Upper lobe of right lung (tissue), 1 donor: ENCODE results near the gene NRXN3. TPM values are rescaled to one million over a fixed set of nuclear protein-coding genes. Genes with fewer than 3 reads are reported as not detected.

Experiments used
- ATAC-seq: fragments of 200-7000 bp; cut with Tn5 transposase; one replicate; pipeline ENCODE4 v1.9.1; 2020; ENCODE audit warnings: mild to moderate bottlenecking, moderate library complexity
- DNase-seq: peaks from one replicate; pipeline ENCODE4 v3.0.0-alpha.2; 2020
- H3K27ac ChIP-seq: fragments of 200-600 bp; one replicate; pipeline ENCODE4 v1.8.0; 2022
- H3K27me3 ChIP-seq: fragments of 200-600 bp; one replicate; pipeline ENCODE4 v1.8.0; 2022; ENCODE audit warnings: mild to moderate bottlenecking
- H3K36me3 ChIP-seq: fragments of 200-600 bp; one replicate; pipeline ENCODE4 v1.8.0; 2022
- H3K4me1 ChIP-seq: fragments of 200-600 bp; one replicate; pipeline ENCODE4 v1.8.0; 2022
- H3K4me3 ChIP-seq: fragments of 200-600 bp; one replicate; pipeline ENCODE4 v1.8.0; 2022; ENCODE audit warnings: mild to moderate bottlenecking
- H3K9me3 ChIP-seq: fragments of 200-600 bp; one replicate; pipeline ENCODE4 v1.8.0; 2022
- CTCF ChIP-seq: fragments of 200-600 bp; IDR thresholded peaks from one replicate; pipeline ENCODE4 v1.8.0; 2022; ENCODE audit warnings: antibody characterized with exemption
- intact Hi-C: fragments of 100-400 bp; cut with DNase I; formaldehyde crosslinking; loops from one replicate; pipeline ENCODE4 v1.11.0; 2022
- total RNA-seq: library from RNA; stranded (reverse); fragmentation: NEBNext Ultra II Directional; extraction: Animal tissue kit (Norgen Biotek cat#: 25700); gene quantifications from one replicate; pipeline ENCODE4 v1.2.1, GENCODE V29; 2021
- donor health status: DM: no; HTN: yes; CAD: no; lungs with severe emphysema.

NRXN3 gene
- total RNA-seq, 1 donor from 2014 or later = 10.0 TPM

DNA sequence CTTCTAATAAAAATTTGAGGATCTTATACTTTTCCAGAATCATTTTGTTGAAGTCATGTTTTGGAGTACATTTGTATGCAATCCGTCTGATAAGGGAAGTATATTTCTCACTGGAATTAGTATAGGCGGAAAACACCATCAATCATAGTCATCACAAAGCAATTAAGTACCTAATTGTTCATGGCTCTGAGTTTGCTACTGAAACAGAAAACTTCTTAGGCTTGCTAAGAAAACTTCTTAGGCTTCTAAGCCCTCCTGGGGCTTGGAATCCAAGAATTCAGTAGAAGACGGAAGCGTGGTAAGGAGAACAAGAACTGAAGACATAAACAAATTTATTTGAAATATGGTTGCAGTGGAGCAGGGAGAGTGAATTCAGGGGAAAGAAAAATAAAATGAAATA is 1404.9 kb downstream of the NRXN3 start:
- H3K27me3 ChIP-seq = no peaks in the 10 kb centered on the region
- no peak for TF ChIP-seq CTCF
- DNase-seq = no peak
- no peaks in the 10 kb centered on the region for H3K9me3 ChIP-seq
- H3K4me3 ChIP-seq = no peak overlapping the region
- no peak overlapping the region for H3K27ac ChIP-seq
- intact Hi-C loops = no loop called here
- no peak for ATAC-seq
- H3K4me1 ChIP-seq = no peaks in the 10 kb centered on the region
- H3K36me3 ChIP-seq = no peaks in the 10 kb centered on the region

DNA sequence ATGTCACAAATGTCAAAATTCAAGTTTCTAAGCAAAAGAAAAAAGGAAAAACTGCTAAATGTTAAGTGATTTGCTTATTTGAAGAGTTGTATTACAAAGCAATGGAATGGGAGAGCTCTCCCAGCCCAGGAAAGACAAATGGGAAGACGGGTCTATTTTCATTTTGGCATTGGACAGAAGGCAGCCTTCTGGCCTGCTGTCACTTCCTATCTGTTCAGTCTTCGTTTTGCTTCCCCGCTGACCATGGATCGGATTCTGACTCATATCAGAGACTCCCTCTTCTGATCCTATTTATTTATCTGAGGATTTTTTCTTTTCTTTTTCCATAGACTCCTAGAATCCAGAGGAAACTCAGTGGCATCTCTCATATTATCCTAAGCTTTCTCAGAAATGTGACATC is 1406.3 kb downstream of the NRXN3 start:
- intact Hi-C loops = no loop called here
- Histone ChIP-seq H3K27ac (no peak overlapping the region), H3K27me3 (no peaks in the 10 kb centered on the region), H3K9me3 (no peaks in the 10 kb centered on the region), H3K4me3 (no peak overlapping the region), H3K36me3 (no peaks in the 10 kb centered on the region), H3K4me1 (no peaks in the 10 kb centered on the region)
- ATAC-seq = no peak
- DNase-seq = no peak
- TF ChIP-seq CTCF = no peak

DNA sequence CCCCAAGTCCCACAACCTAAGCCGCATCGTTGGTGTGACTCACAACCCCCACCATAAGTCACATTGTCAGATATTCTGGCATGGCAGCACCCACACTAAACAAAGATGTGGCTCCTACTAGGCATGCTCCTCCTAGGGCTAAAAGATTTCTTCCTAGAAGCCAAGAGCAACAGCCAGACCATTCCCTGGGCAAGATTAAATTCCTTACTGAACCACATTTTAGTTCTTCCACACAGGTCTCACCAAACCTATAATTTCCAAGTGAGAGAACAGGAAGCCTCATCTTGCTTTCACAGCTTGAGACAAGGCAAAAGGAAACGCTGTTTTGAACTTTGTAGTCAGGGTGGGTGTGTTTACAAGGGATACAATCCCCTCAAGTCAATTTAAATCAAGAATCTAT is 1408.3 kb downstream of the NRXN3 start:
- DNase-seq (no peak), ATAC-seq (no peak)
- Histone ChIP-seq H3K4me1 (no peaks in the 10 kb centered on the region), H3K36me3 (no peaks in the 10 kb centered on the region), H3K9me3 (no peaks in the 10 kb centered on the region), H3K27ac (no peak overlapping the region), H3K27me3 (no peaks in the 10 kb centered on the region), H3K4me3 (no peak overlapping the region)
- TF ChIP-seq CTCF = no peak
- intact Hi-C loops = no loop called here

DNA sequence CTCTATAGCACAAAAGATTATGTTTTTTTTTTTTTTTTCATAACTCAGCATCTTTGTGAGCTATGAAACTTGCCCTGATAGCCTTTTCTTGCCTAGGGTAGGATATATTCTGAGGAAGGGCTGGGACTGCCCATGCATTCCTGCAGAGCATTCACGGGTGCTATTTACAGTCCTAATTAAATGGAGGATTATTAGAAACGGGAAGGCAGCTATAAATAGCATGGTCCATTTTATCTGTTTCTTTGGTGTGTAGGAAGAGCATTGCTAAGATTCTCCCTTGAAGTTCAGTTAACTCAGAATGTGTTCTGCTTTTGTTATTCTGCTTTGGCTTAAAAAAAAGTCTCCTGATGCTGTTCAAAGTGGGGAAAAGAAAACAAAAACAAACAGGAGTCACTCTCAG is 1410.2 kb downstream of the NRXN3 start:
- ATAC-seq (no peak), DNase-seq (no peak)
- intact Hi-C loops = no loop called here

GRCh38 chr14:79580906-79581305 is 1410.7 kb downstream of the NRXN3 start:
- no peaks in the 10 kb centered on the region for H3K9me3 ChIP-seq
- H3K27me3 ChIP-seq = no peaks in the 10 kb centered on the region
- no peaks in the 10 kb centered on the region for H3K36me3 ChIP-seq
- DNase-seq (no peak), ATAC-seq (no peak)
- no peak overlapping the region for H3K27ac ChIP-seq
- H3K4me1 ChIP-seq = no peaks in the 10 kb centered on the region
- H3K4me3 ChIP-seq = no peak overlapping the region
- no peak for TF ChIP-seq CTCF
- intact Hi-C loops = no loop called here

More for the DNA sequence above, 1410.2 kb downstream of the NRXN3 start:
- Histone ChIP-seq H3K36me3 (no peaks in the 10 kb centered on the region), H3K9me3 (no peaks in the 10 kb centered on the region), H3K4me3 (no peak overlapping the region), H3K4me1 (no peaks in the 10 kb centered on the region), H3K27ac (no peak overlapping the region), H3K27me3 (no peaks in the 10 kb centered on the region)
- no peak for TF ChIP-seq CTCF

DNA sequence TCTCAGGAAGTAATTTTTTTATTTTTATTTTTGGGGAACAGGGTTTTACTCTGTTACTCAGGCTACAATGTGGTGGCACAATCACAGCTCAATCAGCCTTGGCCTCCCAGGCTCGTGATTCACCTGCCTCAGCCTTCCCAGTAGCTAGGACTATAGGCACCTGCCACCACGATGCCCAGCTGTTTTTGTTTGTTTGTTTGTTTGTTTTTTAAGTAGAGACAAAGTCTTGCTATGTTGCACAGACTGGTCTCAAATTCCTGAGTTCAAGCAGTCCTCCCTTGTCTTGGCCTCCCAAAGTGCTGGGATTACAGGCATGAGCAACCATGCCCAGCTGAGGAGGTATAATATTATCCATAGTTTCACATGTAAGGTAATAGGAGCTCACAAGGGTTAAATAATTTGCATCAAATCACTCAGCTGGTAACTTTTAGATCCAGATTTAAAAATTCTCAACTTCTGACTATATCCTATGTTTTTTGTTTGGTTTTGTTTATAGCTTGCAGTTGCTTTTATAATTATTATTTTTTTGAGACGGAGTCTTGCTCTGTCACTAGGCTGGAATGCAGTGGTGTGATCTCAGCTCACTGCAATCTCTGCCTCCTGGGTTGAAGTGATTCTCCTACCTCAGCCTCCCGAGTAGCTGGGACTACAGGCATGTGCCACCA is 1411.9 kb downstream of the NRXN3 start:
- no peaks in the 10 kb centered on the region for H3K27me3 ChIP-seq
- TF ChIP-seq CTCF = no peak
- intact Hi-C loops = no loop called here
- no peak for DNase-seq
- peaks cover 6% of the 10 kb centered on the region for H3K4me1 ChIP-seq
- no peak for ATAC-seq
- H3K9me3 ChIP-seq = no peaks in the 10 kb centered on the region
- no peak overlapping the region for H3K27ac ChIP-seq
- no peak overlapping the region for H3K4me3 ChIP-seq
- no peaks in the 10 kb centered on the region for H3K36me3 ChIP-seq
